NOMO-1 (cell line): ENCODE results near the gene ZNF664.
A peak's percentile ranks its signal among the peaks of the same experiment; 100 is the strongest.
"Not testable (repeated sequence)": the region's sequence is repeated elsewhere in the genome, so short reads cannot be mapped to it uniquely, and the experiment has no call there.

Experiments
- DNase-seq, 2 experiments: peaks; one replicate each; lab custom pipeline; 2025; ENCODE audit not compliant: unreplicated experiment in 2 of 2; lab: John Stamatoyannopoulos, UW

ZNF664 gene

GRCh38 chr12:123941000-123941399, 32.0 kb upstream of the ZNF664 start:
- no peak for DNase-seq

GRCh38 chr12:123941624-123942237, 31.3 kb upstream of the ZNF664 start:
- peak in 1 of 2 experiments; percentile 34 for DNase-seq

- no peak for DNase-seq
Observed at GRCh38 chr12:123942238-123942653, 30.8 kb upstream of the ZNF664 start.

GRCh38 chr12:123942911-123943648, 29.9 kb upstream of the ZNF664 start:
- no peak for DNase-seq

GRCh38 chr12:123943816-123944215, 29.2 kb upstream of the ZNF664 start:
- no peak for DNase-seq

GRCh38 chr12:123944696-123945095, 28.3 kb upstream of the ZNF664 start:
- DNase-seq: no peak

GRCh38 chr12:123945287-123946151, 27.5 kb upstream of the ZNF664 start:
- DNase-seq: no peak

GRCh38 chr12:123946152-123946515, 26.9 kb upstream of the ZNF664 start:
- no peak for DNase-seq

- DNase-seq: not testable (repeated sequence)
Observed at GRCh38 chr12:123946516-123947505, 26.2 kb upstream of the ZNF664 start.

- not testable (repeated sequence) for DNase-seq
Observed at GRCh38 chr12:123947531-123947930, 25.5 kb upstream of the ZNF664 start.

- no peak for DNase-seq
Observed at GRCh38 chr12:123948401-123948795, 24.6 kb upstream of the ZNF664 start.

GRCh38 chr12:123948796-123949769, 23.9 kb upstream of the ZNF664 start:
- DNase-seq: no peak

GRCh38 chr12:123949770-123950165, 23.2 kb upstream of the ZNF664 start:
- no peak for DNase-seq

- DNase-seq: no peak
Observed at GRCh38 chr12:123950476-123951349, 22.3 kb upstream of the ZNF664 start.

GRCh38 chr12:123951467-123951866, 21.5 kb upstream of the ZNF664 start:
- DNase-seq: no peak

GRCh38 chr12:123952037-123952436, 21.0 kb upstream of the ZNF664 start:
- DNase-seq: no peak

GRCh38 chr12:123954647-123955350, 18.2 kb upstream of the ZNF664 start:
- no peak for DNase-seq

- DNase-seq: no peak
Observed at GRCh38 chr12:123956249-123956648, 16.8 kb upstream of the ZNF664 start.
